GM12875 (cell line): Measurements from ENCODE around the gene GIMAP6.
"Not testable (repeated sequence)": the region's sequence is repeated elsewhere in the genome, so short reads cannot be mapped to it uniquely, and the experiment has no call there.

ENCODE experiments used
- H3K4me3 ChIP-seq: one replicate; pipeline ENCODE4 v1.5.1; 2011; ENCODE audit warnings: low read depth, low read length, control low read depth
- CTCF ChIP-seq: IDR thresholded peaks from 2 replicates; pipeline ENCODE4 v1.5.1; 2011; ENCODE audit warnings: low read depth, mild to moderate bottlenecking, control low read depth, inconsistent platforms, low read length, moderate library complexity, borderline replicate concordance; ENCODE audit not compliant: insufficient read depth

The GIMAP6 gene

GRCh38 chr7:150620061-150620460 is 12.1 kb downstream of the GIMAP6 start:
- H3K4me3 ChIP-seq, result no peak overlapping the region
- TF ChIP-seq CTCF, result no peak

GRCh38 chr7:150615221-150615755 is 16.9 kb downstream of the GIMAP6 start:
- not testable (repeated sequence) for H3K4me3 ChIP-seq

GRCh38 chr7:150614426-150614825 is 17.8 kb downstream of the GIMAP6 start:
- H3K4me3 ChIP-seq, result not testable (repeated sequence)

GRCh38 chr7:150613880-150614279 is 18.3 kb downstream of the GIMAP6 start:
- TF ChIP-seq CTCF, result no peak

GRCh38 chr7:150612925-150613324 is 19.3 kb downstream of the GIMAP6 start:
- no peak overlapping the region for H3K4me3 ChIP-seq
- no peak for TF ChIP-seq CTCF

More at GRCh38 chr7:150613880-150614279, 18.3 kb downstream of the GIMAP6 start:
- H3K4me3 ChIP-seq, result no peak overlapping the region

- no peak overlapping the region for H3K4me3 ChIP-seq
- no peak for TF ChIP-seq CTCF
These were observed 22.0 kb downstream of the GIMAP6 start for GRCh38 chr7:150610233-150610632.

GRCh38 chr7:150603600-150603999 is 28.6 kb downstream of the GIMAP6 start:
- not testable (repeated sequence) for H3K4me3 ChIP-seq

- no peak for TF ChIP-seq CTCF
- H3K4me3 ChIP-seq, result no peak overlapping the region
These were observed 36.8 kb downstream of the GIMAP6 start for GRCh38 chr7:150595361-150595760.

- H3K4me3 ChIP-seq, result no peak overlapping the region
- no peak for TF ChIP-seq CTCF
These were observed 37.4 kb downstream of the GIMAP6 start for GRCh38 chr7:150594805-150595204.
